ENCODE results near the gene SOX6. TPM values are rescaled to one million over a fixed set of nuclear protein-coding genes. Genes with fewer than 3 reads are reported as not detected.

The SOX6 gene
- total RNA-seq, 1 donor from 2014 or later: 1.4 TPM

DNA sequence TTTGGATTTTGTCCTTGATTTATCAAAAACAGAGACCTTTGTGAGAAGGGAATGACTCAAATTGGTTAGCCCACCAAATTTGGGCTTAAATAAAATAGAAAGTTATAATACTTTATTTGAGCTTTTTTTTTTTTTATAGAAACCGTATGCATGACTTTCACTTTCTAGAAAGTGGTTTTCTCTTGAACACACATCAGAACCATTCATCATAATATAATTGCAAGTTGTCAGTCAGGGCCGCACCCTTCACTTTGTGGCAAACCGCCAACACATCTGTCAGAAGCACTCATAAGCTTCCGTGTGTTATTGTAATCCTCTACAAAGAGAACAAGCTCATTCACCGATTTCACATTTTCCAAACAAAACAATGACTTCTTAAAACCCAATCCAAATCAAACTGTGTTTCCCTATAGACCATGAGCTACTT, 76.1 kb downstream of the SOX6 start:
- no peak overlapping the region for H3K27ac Mint-ChIP-seq (ENCODE audit: unreplicated experiment)
- no peaks in the 10 kb centered on the region for H3K9me3 Mint-ChIP-seq (ENCODE audit: unreplicated experiment)
- no peak overlapping the region for H3K4me3 Mint-ChIP-seq (ENCODE audit: unreplicated experiment)
- no peak for DNase-seq
- no peaks in the 10 kb centered on the region for H3K36me3 Mint-ChIP-seq (ENCODE audit: unreplicated experiment)
- TF ChIP-seq, protein P1, sequence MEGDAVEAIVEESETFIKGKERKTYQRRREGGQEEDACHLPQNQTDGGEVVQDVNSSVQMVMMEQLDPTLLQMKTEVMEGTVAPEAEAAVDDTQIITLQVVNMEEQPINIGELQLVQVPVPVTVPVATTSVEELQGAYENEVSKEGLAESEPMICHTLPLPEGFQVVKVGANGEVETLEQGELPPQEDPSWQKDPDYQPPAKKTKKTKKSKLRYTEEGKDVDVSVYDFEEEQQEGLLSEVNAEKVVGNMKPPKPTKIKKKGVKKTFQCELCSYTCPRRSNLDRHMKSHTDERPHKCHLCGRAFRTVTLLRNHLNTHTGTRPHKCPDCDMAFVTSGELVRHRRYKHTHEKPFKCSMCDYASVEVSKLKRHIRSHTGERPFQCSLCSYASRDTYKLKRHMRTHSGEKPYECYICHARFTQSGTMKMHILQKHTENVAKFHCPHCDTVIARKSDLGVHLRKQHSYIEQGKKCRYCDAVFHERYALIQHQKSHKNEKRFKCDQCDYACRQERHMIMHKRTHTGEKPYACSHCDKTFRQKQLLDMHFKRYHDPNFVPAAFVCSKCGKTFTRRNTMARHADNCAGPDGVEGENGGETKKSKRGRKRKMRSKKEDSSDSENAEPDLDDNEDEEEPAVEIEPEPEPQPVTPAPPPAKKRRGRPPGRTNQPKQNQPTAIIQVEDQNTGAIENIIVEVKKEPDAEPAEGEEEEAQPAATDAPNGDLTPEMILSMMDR (IDR thresholded peaks at IDR 0.05; ENCODE audit: partially characterized antibody, unreplicated experiment): no peak
- H3K27me3 Mint-ChIP-seq (ENCODE audit: unreplicated experiment): no peaks in the 10 kb centered on the region
- no peaks in the 10 kb centered on the region for H3K4me1 Mint-ChIP-seq (ENCODE audit: low read depth, unreplicated experiment)

DNA sequence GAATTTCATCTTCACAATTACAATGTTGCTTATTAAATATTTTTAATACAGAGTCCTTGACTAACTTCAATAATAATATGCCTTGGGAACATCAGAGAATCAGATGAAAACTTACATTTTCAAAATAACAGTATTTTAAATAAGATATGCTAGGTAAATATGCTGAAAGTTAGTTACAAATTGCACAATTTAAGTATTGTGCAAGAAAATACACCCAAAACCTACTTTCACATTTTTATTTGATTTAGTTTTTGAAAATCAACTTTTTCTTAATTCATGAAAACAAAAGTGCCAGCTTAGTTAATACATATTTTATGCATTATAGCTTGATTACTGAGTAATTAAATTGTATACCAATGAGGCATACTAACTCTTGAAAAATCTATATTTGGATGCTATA, 76.8 kb downstream of the SOX6 start:
- DNase-seq: no peak
- Mint-ChIP-seq H3K27ac (ENCODE audit: unreplicated experiment) (no peak overlapping the region), H3K4me3 (ENCODE audit: unreplicated experiment) (no peak overlapping the region), H3K4me1 (ENCODE audit: low read depth, unreplicated experiment) (no peaks in the 10 kb centered on the region), H3K36me3 (ENCODE audit: unreplicated experiment) (no peaks in the 10 kb centered on the region), H3K9me3 (ENCODE audit: unreplicated experiment) (no peaks in the 10 kb centered on the region), H3K27me3 (ENCODE audit: unreplicated experiment) (no peaks in the 10 kb centered on the region)
- TF ChIP-seq, protein P1 (IDR thresholded peaks at IDR 0.05; ENCODE audit: partially characterized antibody, unreplicated experiment): no peak

DNA sequence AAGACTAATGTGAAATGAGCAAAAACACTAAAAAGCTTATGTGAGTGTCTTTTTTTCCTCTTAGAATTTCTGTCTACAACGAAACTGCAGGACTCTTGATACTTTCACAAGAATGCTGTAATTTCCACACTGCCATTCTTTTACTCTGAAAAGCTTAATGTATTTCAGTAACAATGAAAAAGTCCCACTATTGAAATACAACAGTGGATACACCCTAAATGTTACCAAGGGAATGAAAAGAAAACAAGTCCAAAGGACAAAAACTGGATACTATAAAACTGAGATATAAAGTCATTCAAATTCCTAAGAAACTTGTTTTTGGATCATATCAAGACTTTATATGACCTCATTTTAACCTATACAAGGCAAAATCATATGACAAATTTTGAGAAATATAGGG, 77.4 kb downstream of the SOX6 start:
- H3K27ac Mint-ChIP-seq (ENCODE audit: unreplicated experiment): no peak overlapping the region
- no peaks in the 10 kb centered on the region for H3K27me3 Mint-ChIP-seq (ENCODE audit: unreplicated experiment)
- no peaks in the 10 kb centered on the region for H3K9me3 Mint-ChIP-seq (ENCODE audit: unreplicated experiment)

DNA sequence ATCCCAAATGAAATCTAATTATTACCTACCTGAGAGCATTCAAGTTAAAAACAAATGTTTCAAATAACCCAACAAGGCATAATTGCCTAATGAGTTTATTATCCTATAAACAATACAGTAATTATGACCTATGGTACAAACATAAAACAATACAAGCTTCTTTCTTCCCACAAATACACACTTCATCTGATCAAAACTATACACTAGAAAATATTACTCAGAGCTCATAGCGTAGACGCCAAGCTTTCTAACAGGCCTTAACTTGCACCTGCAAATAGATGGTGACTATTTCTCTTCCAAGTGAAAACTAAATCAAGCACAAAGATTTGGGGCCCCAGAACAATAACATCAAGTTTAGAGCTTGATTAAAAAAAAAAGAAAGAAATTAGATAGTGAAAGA, 78.1 kb downstream of the SOX6 start:
- Mint-ChIP-seq H3K4me3 (ENCODE audit: unreplicated experiment) (no peak overlapping the region), H3K4me1 (ENCODE audit: low read depth, unreplicated experiment) (no peaks in the 10 kb centered on the region), H3K9me3 (ENCODE audit: unreplicated experiment) (no peaks in the 10 kb centered on the region), H3K36me3 (ENCODE audit: unreplicated experiment) (no peaks in the 10 kb centered on the region), H3K27me3 (ENCODE audit: unreplicated experiment) (no peaks in the 10 kb centered on the region), H3K27ac (ENCODE audit: unreplicated experiment) (no peak overlapping the region)
- no peak for DNase-seq
- TF ChIP-seq, protein P1 (IDR thresholded peaks at IDR 0.05; ENCODE audit: partially characterized antibody, unreplicated experiment): no peak

More for the DNA sequence above, 77.4 kb downstream of the SOX6 start:
- Mint-ChIP-seq H3K4me1 (ENCODE audit: low read depth, unreplicated experiment) (no peaks in the 10 kb centered on the region), H3K4me3 (ENCODE audit: unreplicated experiment) (no peak overlapping the region), H3K36me3 (ENCODE audit: unreplicated experiment) (no peaks in the 10 kb centered on the region)
- DNase-seq: no peak
- TF ChIP-seq, protein P1 (IDR thresholded peaks at IDR 0.05; ENCODE audit: partially characterized antibody, unreplicated experiment): no peak

DNA sequence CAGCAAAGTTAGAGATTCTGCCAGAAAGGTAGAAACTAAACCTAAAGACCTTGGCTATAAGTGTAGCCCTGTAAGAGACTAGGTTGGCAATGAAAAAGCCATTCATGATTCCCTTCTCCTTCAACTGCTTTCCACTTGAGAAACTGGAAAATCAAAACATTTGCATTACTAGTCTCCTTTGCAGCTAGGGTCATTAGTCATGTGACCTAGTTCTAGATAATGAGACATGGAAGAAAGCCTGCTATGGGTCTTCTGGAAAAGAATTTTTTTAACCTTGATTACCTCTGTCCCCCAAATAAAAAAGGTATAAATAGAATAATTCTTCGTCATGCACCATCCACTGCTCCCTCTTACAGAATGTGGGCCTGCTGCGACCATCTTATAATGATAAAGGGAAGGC, 80.1 kb downstream of the SOX6 start:
- no peak for DNase-seq
- Mint-ChIP-seq H3K9me3 (ENCODE audit: unreplicated experiment) (no peaks in the 10 kb centered on the region), H3K27ac (ENCODE audit: unreplicated experiment) (no peak overlapping the region), H3K36me3 (ENCODE audit: unreplicated experiment) (no peaks in the 10 kb centered on the region), H3K27me3 (ENCODE audit: unreplicated experiment) (no peaks in the 10 kb centered on the region), H3K4me3 (ENCODE audit: unreplicated experiment) (no peak overlapping the region), H3K4me1 (ENCODE audit: low read depth, unreplicated experiment) (no peaks in the 10 kb centered on the region)
- TF ChIP-seq, protein P1 (IDR thresholded peaks at IDR 0.05; ENCODE audit: partially characterized antibody, unreplicated experiment): no peak
